ENCODE results near the gene ATP2A3.

Gene ATP2A3

DNA sequence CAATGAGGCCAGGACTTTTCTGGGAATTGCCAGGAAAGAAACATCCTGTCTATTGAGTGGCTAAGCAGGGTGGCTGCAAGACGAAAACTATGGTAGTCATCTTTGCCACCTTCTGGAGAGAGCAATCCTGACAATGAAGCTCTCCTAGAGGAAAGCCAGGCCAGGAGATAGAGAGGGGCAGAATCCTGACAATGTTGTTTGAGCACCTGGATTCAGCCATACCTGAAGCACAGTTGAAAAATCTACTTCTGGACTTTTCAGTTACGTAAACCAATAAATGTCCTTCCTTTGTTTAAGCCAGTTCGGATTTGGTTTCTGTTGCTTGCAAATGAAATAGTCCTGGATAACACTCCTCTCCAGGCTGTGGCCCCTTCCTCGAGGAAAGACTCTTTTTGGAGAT lies 57.4 kb downstream of the ATP2A3 start:
- DNase-seq, result no peak

DNA sequence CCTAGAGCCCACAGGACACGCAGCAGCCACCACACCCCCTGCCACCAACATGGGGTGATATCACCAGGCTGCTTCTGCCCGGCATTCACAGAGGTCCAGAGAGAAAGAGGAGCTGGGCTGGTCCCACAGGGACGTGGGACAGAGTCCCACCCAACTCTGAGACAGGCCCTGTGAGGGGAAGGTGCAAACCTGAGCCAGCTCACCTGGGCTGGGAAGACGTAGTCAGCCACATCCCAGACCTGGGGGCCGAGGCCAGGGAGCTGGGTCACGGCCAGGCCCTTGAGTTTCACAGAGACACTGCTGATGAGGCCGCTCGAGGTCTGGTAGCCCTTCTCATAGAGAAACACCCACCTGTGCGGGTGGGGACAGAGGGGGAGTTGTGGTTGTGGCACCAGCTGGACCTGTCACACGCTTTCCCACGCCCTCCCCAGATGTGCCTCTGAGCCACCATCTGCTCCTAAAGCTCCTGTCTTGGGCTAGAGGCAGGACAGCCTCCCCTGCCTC lies 59.2 kb downstream of the ATP2A3 start:
- DNase-seq, result no peak

DNA sequence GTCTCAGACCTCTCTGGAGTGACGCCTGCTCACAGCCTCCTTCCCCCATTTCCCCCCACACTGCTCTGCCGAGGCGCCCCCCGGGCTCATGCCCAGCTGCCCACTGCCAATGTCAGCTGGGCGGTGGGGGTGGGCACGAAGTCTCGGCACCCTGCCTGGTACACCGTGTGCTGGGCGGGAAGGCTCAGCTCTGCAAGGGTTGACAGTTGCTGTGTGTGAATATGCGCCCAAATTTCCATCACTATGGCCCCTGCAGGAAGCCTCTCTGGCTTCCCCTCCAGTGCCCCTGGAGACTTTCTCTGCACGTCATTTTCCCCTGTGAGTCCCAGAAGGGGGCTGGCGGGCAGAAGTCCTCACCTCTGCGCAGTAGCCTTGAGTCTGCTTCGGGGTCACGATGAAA lies 59.7 kb downstream of the ATP2A3 start:
- no peak for DNase-seq

DNA sequence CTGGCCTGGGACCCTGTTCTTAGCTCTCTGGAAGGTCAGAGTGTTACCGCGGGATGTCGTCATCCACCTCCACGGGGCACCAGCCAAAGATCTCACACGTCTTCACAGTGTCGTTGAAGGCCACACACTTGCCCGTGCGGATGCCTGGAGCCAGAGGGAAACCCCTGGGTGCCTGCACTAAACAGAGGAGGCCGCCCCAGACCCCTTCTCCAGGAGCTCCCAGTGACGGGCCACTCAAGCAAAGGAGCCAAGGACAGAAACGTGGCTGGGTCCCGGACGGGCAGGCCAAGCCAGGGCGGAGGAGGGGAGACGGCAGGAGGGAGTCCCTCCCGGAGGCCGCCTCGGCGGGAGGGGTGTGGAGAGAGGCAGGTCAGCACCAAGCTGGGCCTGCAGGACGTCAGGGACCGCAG lies 60.4 kb downstream of the ATP2A3 start:
- no peak for DNase-seq

DNA sequence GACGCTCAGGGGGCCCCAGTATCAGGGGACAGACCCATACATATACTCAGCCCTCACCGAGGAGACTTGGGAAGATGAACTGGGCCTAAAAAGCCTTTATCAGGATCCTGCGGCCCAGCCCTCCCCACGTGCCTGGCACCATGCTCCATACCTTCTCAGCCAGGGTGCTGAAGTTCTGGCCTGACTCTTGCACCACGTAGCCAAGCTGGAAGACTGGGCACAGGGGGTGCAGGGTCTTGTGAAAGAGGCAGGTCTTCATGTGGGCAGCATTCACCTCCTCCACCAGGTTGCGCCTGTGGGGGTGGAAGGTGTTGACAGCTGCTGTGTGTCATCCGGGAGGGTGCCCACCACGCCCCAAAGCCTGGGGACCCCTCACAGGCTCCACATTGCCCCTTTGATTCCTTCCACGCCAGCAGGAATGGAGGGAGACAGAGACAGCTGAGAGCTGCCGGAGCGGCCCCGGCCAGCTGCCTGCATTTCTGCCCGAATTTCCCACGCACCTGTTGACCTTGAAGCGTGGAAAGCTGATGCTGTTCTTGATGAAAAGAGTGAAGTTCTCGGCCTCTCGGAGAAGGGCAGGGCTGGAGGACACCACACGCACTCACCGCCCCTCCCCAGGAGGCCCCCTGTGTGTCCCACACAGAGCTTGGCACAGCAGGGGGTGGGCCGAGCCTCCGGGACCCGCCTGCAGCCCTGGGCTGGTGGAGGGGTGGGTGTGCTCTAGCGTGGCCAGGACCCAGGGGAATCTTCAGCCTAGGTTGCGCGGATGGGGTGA lies 61.0 kb downstream of the ATP2A3 start:
- DNase-seq, result no peak

DNA sequence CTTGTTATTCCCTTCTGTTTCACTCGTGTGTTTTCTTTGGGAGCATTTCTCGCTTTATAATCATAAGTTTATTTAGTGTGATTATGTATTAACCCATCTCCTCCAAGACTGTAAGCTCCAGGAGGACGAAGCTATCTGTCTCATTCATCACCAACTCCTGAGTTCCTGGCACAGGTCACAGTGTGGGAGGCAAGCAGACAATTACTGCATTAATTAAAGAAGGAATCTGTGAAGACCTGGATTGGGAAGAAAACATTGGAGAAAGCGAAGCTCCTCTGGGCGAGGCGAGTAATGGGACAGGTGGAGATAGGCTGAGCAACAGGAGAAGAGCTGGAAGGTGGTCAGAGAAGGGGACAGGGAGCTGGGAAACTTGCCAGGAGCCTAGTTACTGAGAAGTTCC lies 63.6 kb downstream of the ATP2A3 start:
- DNase-seq, result no peak

DNA sequence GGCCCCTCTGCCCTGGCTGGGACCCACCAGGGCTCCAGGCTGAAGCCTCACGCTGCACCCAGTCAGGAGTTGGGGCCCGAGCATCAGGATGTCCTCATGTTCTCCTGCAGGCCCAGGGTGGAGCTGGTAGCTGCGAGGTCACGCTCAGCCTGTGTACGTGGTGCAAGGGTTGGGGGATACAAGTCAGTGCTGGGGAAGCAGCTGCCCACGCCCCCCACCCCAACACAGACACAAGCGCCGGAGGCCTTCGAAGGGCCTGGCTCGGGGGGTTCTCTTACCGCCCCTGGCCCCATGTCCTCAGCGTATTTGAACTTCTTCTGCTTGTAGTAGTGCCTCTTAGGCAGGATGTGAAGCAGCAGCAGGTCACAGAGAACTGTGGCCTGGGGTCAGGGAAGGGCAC lies 66.5 kb downstream of the ATP2A3 start:
- no peak for DNase-seq

DNA sequence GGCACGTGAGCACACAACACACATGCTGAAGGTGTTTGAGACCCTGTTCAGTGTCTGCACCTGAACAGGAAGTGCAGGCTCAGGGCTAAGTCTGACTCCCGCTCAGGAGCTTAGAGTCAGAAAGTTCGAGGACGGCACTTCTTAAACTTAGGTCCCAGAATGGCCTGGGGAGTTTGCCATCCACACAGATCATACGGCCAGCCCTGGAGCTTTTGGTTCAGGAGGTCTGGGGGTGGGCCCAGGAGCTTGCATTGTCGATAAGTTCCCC lies 67.3 kb downstream of the ATP2A3 start:
- no peak for DNase-seq

DNA sequence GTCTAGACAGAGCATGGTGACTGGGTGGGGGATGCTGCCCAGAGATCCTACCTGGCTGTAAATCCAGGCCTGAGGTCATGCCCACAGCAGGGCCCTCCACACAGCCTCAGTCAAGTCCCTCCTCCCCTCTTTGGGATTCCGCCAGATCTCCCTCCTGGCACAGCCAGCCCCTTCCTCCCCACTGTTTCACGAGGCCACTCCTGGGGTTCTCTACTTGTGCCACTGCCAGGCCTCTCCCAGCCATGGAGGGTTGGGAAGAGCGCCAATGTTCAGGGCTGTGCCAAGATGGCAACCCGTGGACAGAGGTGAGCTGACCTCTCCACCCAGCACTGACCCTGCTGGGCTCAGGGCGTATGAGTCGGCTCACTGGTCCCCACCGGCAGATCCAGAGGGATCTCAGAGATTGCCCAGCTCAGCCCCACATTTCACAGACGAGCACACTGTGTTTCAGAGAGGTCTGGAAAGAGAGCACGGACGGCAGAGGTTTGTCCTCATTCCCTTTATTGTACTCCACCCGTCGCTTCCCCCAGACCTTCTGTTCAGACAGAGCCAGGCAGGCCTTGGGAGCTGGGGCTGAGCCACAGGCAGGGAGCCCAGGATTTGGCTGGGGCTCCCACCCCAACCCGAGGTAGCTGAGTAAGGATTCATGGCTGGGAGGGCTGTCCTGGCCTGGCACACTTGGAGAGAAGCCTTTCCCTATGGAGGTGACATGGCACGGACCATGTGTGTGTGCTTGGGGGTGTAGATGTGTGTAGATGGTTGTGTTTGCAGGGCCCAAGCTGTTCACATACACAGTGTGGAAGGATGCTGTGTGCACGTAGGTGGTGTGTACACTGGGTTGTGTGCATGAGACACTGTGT lies 67.9 kb downstream of the ATP2A3 start:
- no peak for DNase-seq

DNA sequence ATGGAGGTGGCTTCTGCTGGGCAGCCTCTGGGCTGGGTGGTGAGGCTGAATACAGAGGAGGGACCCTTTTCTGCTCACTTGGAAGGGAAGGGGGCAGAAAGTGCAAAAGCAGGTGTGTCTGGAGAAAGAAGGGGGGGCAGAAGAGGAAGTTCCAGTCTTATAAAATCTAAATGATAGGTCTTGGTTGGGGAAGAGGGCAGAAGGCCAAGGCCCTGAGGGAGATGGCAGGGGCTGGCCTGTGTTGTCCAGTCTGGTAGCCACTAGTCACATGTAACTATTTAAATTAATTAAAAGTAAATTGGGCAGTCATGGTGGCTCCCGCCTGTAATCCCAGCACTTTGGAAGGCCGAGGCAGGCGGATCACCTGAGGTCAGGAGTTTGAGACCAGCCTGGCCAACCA lies 68.9 kb downstream of the ATP2A3 start:
- no peak for DNase-seq

DNA sequence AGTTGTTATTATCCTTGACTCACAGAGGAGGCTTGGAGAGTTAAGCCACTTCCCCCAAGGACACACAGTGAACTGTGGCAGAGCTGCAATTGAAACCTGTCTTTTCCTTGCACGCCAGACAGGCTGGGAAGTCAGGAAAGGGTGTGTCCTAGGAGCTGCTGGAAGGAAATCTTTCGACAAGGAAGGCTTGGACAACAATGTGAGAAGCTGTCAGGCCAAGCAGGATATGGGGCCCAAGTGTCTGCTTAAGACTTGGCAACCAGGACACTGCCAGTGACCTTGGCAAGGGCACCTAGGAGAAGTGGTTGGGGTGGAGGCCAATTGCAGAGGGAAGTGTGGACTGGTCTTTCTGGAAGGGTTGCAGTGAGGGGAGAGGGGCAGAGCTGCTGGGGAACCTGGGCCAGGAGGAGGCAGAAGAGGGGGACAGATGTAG lies 69.3 kb downstream of the ATP2A3 start:
- no peak for DNase-seq

DNA sequence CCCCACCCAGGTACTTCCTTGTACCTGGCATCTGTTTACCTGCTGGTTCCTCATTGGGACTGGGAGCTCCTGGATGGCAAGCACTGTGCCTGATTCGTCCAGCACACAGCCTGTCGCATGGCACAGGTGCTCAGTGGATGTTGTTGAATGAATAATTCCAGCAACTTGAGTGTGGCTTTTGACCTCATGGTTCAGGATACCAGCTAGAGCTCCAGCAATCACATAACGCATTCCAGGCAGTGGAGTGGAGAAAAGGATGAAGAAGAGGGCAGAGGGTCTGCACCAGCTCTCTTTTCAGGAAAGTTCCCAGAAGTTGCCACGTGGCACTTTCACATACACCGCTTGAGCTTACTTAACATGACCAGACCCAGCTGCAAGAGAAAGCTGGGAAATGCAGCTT lies 70.0 kb downstream of the ATP2A3 start:
- DNase-seq, result no peak

DNA sequence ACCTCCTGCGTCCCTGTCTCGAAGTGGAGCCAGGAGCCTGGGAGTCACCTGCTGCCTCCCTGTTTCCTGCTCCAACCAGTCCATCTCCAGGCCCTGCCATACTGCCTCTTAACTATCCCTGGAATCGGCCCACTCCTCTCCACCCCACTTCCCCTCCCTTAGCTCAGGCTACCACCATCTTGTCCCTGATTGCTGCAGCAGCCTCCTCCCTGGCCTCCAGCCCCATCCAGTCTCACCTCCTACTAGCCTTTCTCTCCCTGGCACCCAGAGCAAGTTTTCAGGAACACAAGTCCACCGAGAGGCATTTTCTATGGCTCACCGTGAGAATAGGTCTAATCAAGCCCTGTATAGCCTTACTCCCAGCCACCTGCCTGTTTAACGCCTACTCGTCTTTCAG lies 70.5 kb downstream of the ATP2A3 start:
- DNase-seq, result no peak

DNA sequence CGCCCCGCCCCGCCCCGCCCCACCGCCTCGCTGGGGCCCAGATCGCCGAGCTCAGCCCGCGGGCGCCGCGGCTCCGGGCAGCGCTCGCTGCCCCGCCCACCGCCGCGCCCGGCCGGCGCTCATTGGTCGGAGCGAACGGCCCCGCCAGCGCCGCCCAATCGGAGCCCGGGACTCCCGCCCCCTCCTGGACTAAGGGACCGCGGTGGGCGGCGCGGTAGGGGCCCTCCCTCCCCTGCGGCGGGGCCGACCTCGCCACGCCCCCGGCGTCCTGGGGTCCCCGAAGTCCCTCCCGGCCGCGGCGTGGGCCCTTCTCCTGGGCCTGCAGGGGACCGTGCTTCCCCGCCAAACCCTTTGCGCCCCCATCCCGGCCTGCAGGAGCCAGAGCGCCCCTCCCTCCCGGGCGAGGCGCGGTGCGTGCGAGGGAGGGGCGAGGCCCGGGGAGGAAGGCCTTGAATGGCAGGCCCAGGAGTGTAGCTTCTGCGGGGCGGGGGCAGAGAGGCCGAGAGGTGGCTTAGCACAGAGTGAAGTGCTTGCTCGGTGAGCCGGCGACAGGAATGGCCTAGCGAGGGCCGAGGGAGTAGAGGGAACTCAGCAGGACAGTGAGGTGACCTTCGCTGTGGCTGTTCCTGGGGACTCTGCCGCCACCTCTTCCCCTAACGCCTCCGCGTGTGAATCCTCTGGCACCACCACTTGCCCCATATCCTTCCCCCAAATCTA lies 71.1 kb downstream of the ATP2A3 start, which contains the start of gene CAMKK1:
Gene CAMKK1, minus strand, starts transcription at position 51 of the 717 bp plus-strand sequence. CDS start 7,366 bp downstream, outside the sequence.
- peak; percentile 91 for DNase-seq

DNA sequence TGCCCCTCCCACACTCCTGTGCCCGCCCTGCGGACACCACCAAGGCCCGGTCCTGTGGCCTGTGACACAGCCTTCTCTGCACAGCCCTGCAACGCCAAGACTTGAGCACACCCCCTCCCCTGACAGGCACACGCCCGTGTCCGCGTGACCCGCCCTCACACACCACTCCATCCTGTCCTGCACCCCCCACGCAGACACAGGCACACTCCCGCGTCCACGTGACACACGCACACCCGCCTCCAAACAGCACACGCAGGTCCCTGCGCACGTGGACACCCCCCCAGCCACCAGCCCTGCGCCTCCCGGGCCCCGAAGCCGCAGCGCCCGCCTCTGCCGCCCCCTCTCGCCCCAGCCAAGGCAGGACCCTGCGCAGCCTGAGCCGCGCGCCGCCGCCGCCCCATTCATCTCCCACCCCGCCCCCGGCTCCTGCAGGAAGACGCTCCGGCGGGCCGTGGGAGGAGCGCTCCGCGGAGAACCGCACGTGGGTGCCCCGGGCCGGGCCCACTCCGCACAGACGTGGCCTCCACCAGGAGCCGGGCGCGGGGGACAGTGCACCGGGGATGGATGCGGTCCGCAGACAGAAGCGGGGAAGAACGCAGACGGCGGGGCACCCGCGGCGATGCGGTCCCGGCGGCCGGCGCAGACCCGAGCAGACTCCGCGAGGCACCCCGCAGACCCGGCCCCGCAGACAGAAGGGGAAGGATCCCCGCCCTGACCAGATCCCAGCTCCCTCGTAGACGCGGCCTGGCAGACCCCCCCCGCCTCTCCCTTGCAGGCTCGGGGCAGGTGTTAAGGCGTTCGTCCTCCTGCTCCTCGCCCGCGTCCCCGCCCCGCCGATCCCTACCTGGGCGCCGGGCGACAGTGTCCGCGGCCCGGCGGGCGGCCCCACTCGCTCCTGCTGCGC lies 71.9 kb downstream of the ATP2A3 start:
- DNase-seq, result peak; percentile 44

DNA sequence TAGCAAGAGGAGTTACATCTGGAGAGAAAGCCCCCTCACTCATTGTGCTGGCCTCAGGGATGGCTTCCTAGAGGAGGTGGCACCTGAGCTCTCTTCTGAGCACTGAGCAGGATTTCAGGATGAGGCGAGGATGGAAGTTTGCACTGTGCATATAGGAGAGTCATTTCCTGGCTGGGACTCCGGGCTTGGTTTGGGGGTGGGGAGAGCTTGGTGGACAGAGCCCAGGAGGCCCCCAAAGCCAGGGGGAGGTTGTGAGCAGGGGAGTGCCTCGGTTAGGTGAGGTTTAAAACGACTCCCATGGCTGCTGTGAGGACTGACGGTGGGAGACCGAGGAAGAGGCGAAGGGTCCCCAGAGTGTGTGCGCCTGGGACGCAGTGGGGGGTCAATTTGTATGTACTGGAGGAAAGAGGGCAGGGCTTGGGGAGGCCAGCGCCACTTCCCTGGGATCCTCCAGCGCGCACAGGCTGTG lies 72.6 kb downstream of the ATP2A3 start:
- no peak for DNase-seq

DNA sequence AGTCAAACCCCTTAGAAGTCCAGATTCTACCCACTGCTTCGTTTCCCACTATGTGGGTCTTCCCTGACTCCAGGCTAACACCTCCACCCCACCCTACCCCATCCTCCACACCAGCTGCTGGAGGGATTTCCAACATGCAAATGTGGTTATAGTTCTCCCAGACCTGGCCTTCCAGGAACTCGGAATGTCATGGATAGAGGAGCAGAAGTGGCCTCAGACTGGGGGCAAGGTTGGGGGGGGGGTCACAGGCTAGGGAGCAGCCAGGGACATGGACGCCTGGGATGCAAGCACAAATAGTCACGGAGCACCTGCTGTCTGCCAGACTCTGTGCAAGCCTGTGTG lies 73.4 kb downstream of the ATP2A3 start:
- no peak for DNase-seq

DNA sequence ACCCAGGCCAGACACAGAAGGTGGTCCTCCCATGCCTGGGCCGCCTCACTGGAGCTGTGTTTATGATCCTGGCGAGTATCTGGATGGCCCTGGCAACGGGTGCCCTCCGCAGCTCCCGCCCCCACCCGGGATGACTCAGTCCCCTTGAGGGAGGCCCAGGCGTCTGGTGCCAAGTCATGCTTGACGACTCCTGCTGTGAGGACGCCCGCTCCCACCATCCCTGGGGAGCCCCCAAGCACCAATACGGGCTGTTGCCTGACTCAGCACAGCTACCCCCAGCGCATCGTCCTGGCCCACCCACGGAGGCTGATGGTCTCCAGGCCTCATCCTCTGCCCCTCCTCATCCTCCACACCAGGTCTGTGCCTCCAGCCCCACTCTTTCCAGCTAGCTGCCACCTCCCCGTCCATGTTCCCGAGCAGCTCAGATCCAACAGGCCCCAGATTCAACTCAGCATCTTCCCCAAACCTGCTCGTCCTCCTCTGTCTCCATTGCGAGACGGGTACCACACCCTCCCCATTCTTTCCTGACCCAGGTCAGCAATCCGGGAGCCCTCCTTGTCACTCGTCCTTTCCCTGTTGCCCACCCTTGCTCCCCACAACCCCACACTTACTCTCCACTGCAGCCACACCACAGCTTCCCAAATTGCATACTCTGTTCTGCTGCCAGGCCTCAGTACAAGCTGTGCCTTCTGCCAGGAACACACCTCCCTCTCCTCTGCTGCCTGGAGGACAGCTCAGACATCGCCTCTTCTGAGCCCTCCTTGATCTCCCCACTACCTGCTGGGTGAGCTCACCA lies 74.0 kb downstream of the ATP2A3 start:
- DNase-seq, result peak; percentile 86

DNA sequence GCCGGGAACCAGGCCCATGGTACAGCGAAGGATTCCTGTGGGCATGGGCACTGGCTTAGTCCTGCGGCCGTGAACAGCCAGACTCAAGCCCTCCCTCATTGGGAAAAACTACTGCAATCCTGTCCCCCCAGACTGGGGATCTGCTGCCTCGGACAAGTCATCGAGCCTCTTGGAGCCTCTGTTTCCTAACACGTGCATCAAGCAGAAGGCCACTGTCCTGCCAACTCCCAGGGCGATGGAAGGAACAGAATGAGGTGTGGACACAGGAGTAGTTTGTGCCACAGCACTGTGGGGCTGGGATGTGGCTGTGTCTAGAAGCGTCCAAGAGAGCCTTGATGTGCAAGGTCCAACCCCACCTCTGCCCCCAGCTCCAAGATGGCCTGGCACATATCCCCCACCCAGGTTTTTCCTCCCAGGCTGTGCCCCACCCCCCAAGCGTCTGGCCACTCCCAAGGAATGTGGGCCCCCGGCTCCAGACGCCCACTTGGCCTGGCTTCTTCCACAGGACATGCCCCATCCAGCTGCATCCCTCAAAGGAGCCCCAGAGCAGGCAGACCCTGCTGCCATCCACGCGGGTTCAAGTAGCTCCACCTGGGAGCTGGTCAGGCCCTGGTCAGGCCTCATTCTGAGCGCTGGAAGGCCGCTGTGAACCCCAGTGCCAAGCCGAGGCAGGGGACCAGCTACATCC lies 74.8 kb downstream of the ATP2A3 start:
- DNase-seq, result no peak

DNA sequence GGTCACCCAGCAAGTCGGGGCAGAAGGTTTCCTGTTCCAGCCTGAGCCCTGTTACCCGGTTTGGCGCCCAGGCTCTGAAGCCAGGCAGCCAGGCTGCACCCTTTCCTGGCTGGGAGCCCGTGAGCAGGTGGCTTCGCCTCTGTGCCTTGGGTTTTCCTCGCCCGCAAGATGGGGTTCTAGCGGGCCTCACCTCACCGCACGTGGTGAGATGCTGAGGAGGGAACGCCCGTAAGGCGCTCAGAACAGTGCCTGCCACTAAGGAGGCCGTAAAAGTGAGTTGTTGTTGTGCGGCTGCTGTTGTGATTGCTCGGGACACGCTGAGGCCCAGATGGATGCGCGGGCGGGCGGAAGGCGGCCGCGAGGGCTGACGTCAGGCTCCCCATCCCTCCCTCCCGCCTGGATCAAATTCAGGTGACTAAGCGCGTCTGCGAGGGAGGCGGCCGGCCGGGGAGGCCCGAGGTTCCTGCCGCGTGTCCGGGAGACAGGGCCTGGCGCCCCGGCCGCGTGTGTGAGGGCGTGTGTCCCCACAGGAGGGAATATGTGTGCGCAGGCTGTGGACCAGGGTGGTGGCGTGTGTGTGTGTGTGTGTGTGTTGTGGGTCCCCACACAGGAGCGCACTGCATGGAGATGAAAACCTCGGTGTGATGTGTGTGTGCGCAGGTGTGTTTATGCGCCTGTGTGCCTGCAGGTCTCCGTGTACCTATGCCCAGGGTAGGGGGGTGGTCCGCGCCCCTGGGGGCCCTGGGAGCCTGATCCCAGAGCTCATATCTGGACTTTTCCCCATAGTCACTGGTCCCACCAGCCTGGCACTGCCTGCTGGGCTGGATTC lies 75.7 kb downstream of the ATP2A3 start:
- peak; percentile 84 for DNase-seq

All from NCI-H1436 (cell line).